Heart left ventricle (tissue), 13 donors: ENCODE measurements around the gene ZIC1.

Experiments
- CTCF ChIP-seq, 12 donors: fragments of 200-600 bp; sonication (generic) in 4 of 12; IDR thresholded peaks; one replicate each; pipeline versions ENCODE4 v1.5.0 to v1.8.0; 2018 to 2022; ENCODE audit warnings: antibody characterized with exemption in 12 of 12, mild to moderate bottlenecking in 5 of 12
- POLR2A ChIP-seq, 2 donors: fragments of 450-650 bp; IDR thresholded peaks; one replicate each; pipeline ENCODE4 v1.6.1; 2017; ENCODE audit warnings: antibody characterized with exemption in 2 of 2, mild to moderate bottlenecking in 2 of 2, moderate library complexity in 2 of 2
- donor health status: ischemic (EF 13 %, LVEDD 7.1; RV severe dilation, severe dysfunction).
- donor health status: DM: no; HTN: yes; CAD: no.
- donor health status: DM: no; HTN: no; CAD: no.
- donor health status: ischemic (EF 25% LVEDD 6.9; RV normal size, moderate dysfunction).
- donor health status: ischemic (EF 25% LVEDD 5.7; RV mildly dilated, moderate dysfunction).
- donor health status: ischemic (EF 35%, LVEDD 5.7; RV mildly dilated, moderate dysfunction).
- donor health status: nonischemic (EF 11% LVEDD 7.7; RV severe dilation, severe dysfunction).
- donor health status: DM: yes; HTN: yes; CAD: no.
- donor health status: PGD.
- donor health status: ischemic (EF 29% LVEDD 5.4; RV normal size, mild dysfunction).
- donor health status: nonischemic (EF 23%, LVEDD 6.1; RV moderate dilation, normal function).

DNA sequence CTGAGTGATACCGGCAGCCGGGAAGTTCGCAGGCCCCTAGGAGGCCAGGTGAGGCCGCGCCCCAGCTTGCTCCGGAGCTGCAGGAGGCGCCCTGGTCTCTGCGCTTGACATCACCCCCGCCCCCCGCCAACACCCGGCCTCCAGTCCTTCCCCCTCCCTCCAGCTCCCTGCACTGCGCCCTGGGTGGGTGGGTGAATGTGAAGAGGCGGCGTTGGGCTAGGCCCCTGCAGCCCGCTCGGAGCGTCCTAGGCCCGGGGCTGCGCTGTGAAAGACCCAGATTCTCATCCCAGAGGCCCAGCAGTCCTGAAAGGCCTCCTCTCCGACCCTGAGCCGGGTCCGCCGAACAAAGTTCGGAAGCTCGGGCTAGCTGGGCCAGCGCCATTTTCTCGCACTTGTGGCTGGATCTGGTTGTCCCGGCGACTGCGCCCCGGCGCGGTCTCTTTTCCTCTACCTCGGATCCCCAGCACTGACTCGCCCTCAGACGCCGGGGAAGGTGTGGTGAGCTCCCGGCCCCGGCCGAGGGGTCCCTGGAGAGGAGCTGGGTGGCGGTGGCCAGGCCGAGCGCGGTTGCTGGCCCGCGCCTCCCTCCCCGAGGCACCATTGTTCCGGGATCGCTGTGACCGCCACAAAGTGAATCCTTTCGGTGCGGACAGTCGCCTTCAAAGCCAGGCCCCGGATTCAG lies 15.8 kb upstream of the ZIC1 start:
- TF ChIP-seq CTCF (IDR thresholded peaks at IDR 0.05) = no peak
- TF ChIP-seq POLR2A (IDR thresholded peaks at IDR 0.05) = no peak
